ENCODE measurements around the gene CDCA3. TPM values are rescaled to one million over a fixed set of nuclear protein-coding genes. Genes with fewer than 3 reads are reported as not detected.

CDCA3 gene
- total and polyA plus RNA-seq, 3 donors from 2014 or later = 27.5 to 81.7 (median 43.5) TPM

DNA sequence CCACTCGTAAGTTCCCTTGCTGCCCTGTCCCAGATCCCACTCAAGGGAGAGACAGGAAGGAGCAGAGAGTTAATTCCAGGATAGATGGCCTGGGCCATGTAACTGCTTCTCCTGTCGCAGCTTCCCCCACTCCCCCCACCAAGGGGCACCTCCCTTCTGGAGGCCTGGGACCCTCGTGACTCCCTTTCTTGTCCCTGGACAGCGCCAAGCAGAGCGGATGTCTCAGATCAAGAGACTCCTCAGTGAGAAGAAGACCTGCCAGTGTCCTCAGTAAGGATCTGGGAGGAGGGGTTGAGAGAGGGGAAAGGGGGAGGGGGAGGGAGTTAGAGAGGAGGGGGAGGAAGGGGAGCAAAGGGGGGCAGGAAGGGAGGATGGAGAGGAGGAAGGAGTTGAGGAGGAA lies 32.4 kb downstream of the CDCA3 start:
- intact Hi-C loops (cut with DNase I; ENCODE audit: low total_unique reads) = no loop called here
- no peak for DNase-seq
- Histone ChIP-seq H3K4me1 (peaks cover 8% of the 10 kb centered on the region), H3K4me3 (no peak overlapping the region), H3K36me3 (ENCODE audit: low read depth, missing control alignments) (no peaks in the 10 kb centered on the region), H3K27me3 (no peaks in the 10 kb centered on the region), H3K27ac (no peak overlapping the region), H3K9me3 (no peaks in the 10 kb centered on the region)
- WGBS, 2 donors = 80 to 89% methylated on average over 3 to 4 of the region's 5 CpGs
- TF ChIP-seq CTCF (IDR thresholded peaks at IDR 0.05) (no peak), POLR2A (IDR thresholded peaks at IDR 0.05) (no peak)

- H3K4me1 ChIP-seq = peaks cover 8% of the 10 kb centered on the region
- DNase-seq = no peak
- intact Hi-C loops (cut with DNase I; ENCODE audit: low total_unique reads) = no loop called here
- TF ChIP-seq CTCF (IDR thresholded peaks at IDR 0.05) (no peak), POLR2A (IDR thresholded peaks at IDR 0.05) (no peak)
- H3K4me3 ChIP-seq = no peak overlapping the region
- no peak overlapping the region for H3K27ac ChIP-seq
- no peaks in the 10 kb centered on the region for H3K27me3 ChIP-seq
- WGBS, 2 donors = 58 to 88% methylated on average over 9 to 10 of the region's 10 CpGs
- H3K36me3 ChIP-seq (ENCODE audit: low read depth, missing control alignments) = no peaks in the 10 kb centered on the region
- no peaks in the 10 kb centered on the region for H3K9me3 ChIP-seq
Observed at GRCh38 chr12:6818222-6818621, 32.9 kb downstream of the CDCA3 start.

DNA sequence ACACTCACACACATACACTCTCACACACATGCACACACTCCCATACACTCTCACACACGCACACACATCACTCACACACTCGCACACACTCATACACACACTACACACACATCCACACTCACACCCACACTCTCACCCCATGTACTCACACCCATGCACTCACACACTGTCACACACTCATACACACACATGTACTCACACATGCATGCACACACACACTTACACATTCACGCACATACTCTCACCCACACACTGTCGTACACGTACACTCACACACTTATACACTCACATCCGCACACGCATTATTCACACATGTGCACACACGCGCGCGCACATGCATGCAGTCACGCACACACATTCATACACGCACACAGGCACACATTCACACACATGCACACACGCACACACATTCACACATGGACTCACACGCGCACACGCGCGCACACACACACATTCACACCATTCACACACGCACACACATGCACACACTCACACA lies 33.4 kb downstream of the CDCA3 start:
- H3K4me1 ChIP-seq = peaks cover 8% of the 10 kb centered on the region
- no peak overlapping the region for H3K27ac ChIP-seq
- TF ChIP-seq CTCF (IDR thresholded peaks at IDR 0.05) = no peak
- TF ChIP-seq POLR2A (IDR thresholded peaks at IDR 0.05) = no peak
- WGBS, 2 donors = 74 to 81% methylated on average over 20 of the region's 20 CpGs
- H3K36me3 ChIP-seq (ENCODE audit: low read depth, missing control alignments) = no peaks in the 10 kb centered on the region
- no peaks in the 10 kb centered on the region for H3K9me3 ChIP-seq
- H3K4me3 ChIP-seq = no peak overlapping the region
- intact Hi-C loops (cut with DNase I; ENCODE audit: low total_unique reads) = no loop called here
- no peak for DNase-seq
- H3K27me3 ChIP-seq = no peaks in the 10 kb centered on the region

- WGBS, 2 donors = 87 to 91% methylated on average over 7 to 8 of the region's 8 CpGs
- peaks cover 3% of the 10 kb centered on the region for H3K4me1 ChIP-seq
- no peak for DNase-seq
- H3K36me3 ChIP-seq (ENCODE audit: low read depth, missing control alignments) = no peaks in the 10 kb centered on the region
- H3K4me3 ChIP-seq = no peak overlapping the region
- H3K9me3 ChIP-seq = no peaks in the 10 kb centered on the region
- no peak overlapping the region for H3K27ac ChIP-seq
- intact Hi-C loops (cut with DNase I; ENCODE audit: low total_unique reads) = no loop called here
- no peaks in the 10 kb centered on the region for H3K27me3 ChIP-seq
- TF ChIP-seq CTCF (IDR thresholded peaks at IDR 0.05) = no peak
- no peak for TF ChIP-seq POLR2A (IDR thresholded peaks at IDR 0.05)
Observed at GRCh38 chr12:6817098-6817497, 34.0 kb downstream of the CDCA3 start.

DNA sequence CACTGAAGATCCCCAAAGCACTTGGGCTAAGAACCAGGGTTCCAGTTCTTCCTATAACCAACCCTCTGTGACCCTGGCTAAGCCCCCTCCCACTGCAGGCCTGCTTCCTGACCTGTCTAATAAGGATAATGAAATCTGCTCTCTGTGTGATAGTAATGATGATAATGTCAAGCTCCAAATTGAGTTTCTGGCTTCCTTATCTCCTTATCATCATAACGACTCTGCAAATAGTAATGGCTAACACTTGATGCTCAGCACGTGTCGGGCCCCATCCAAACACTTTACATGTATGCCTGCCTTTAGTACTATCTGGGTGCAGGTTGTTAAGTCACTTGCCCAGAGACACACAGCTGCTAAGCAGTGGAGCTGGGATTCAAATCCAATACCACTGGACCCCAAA lies 34.5 kb downstream of the CDCA3 start:
- no peaks in the 10 kb centered on the region for H3K4me1 ChIP-seq
- H3K27me3 ChIP-seq = no peaks in the 10 kb centered on the region
- H3K9me3 ChIP-seq = no peaks in the 10 kb centered on the region
- no peak overlapping the region for H3K27ac ChIP-seq
- H3K4me3 ChIP-seq = no peak overlapping the region
- H3K36me3 ChIP-seq (ENCODE audit: low read depth, missing control alignments) = no peaks in the 10 kb centered on the region
- DNase-seq = no peak
- WGBS, 2 donors = 64 to 73% methylated on average over 3 of the region's 3 CpGs
- intact Hi-C loops (cut with DNase I; ENCODE audit: low total_unique reads) = no loop called here
- TF ChIP-seq POLR2A (IDR thresholded peaks at IDR 0.05) (no peak), CTCF (IDR thresholded peaks at IDR 0.05) (no peak)
